HK-2 (cell line): ENCODE measurements around the gene MTF2.
A peak's percentile ranks its signal among the peaks of the same experiment; 100 is the strongest.
"Not testable (repeated sequence)": the region's sequence is repeated elsewhere in the genome, so short reads cannot be mapped to it uniquely, and the experiment has no call there.

Experiments used
- DNase-seq: peaks from one replicate; pipeline ENCODE4 v3.0.0-alpha.2; 2018; ENCODE audit not compliant: unreplicated experiment

MTF2 gene

GRCh38 chr1:93142161-93142560 is 63.1 kb downstream of the MTF2 start:
- no peak for DNase-seq

- no peak for DNase-seq
These were observed 64.1 kb downstream of the MTF2 start for GRCh38 chr1:93143136-93143535.

- DNase-seq: no peak
These were observed 64.7 kb downstream of the MTF2 start for GRCh38 chr1:93143769-93144168.

- no peak for DNase-seq
These were observed 68.9 kb downstream of the MTF2 start for GRCh38 chr1:93148001-93148400.

- DNase-seq: no peak
These were observed 71.6 kb downstream of the MTF2 start for GRCh38 chr1:93150729-93151128.

- DNase-seq: no peak
These were observed 72.4 kb downstream of the MTF2 start for GRCh38 chr1:93151474-93151873.

GRCh38 chr1:93152835-93153234 is 73.8 kb downstream of the MTF2 start:
- no peak for DNase-seq

GRCh38 chr1:93154898-93155297 is 75.8 kb downstream of the MTF2 start:
- no peak for DNase-seq

GRCh38 chr1:93155335-93155734 is 76.3 kb downstream of the MTF2 start:
- DNase-seq: no peak

GRCh38 chr1:93159337-93159736 is 80.3 kb downstream of the MTF2 start:
- no peak for DNase-seq

GRCh38 chr1:93163314-93163713 is 84.2 kb downstream of the MTF2 start:
- DNase-seq: not testable (repeated sequence)

- no peak for DNase-seq
These were observed 85.7 kb downstream of the MTF2 start for GRCh38 chr1:93164816-93165215.

GRCh38 chr1:93165895-93166294 is 86.8 kb downstream of the MTF2 start:
- DNase-seq: not testable (repeated sequence)

GRCh38 chr1:93167006-93167405 is 87.9 kb downstream of the MTF2 start:
- DNase-seq: no peak

- not testable (repeated sequence) for DNase-seq
These were observed 91.1 kb downstream of the MTF2 start for GRCh38 chr1:93170141-93170678.

- DNase-seq: no peak
These were observed 92.5 kb downstream of the MTF2 start for GRCh38 chr1:93171549-93172034.

GRCh38 chr1:93172778-93173177 is 93.7 kb downstream of the MTF2 start:
- DNase-seq: no peak

GRCh38 chr1:93174638-93175037 is 95.6 kb downstream of the MTF2 start:
- DNase-seq: not testable (repeated sequence)

GRCh38 chr1:93177991-93178390 is 98.9 kb downstream of the MTF2 start:
- no peak for DNase-seq

- DNase-seq: no peak
These were observed 99.3 kb downstream of the MTF2 start for GRCh38 chr1:93178418-93178817.

- peak; percentile 98 for DNase-seq
These were observed 101.0 kb downstream of the MTF2 start, which contains the start of gene TMED5 for GRCh38 chr1:93179886-93180722. Gene TMED5 (minus strand): TSS chr1:93180413. CDS start chr1:93180242, 171 bp downstream.

GRCh38 chr1:93180723-93181613 is 101.9 kb downstream of the MTF2 start, which contains the start of gene CCDC18:
Gene CCDC18 (plus strand): TSS chr1:93180724. CDS start chr1:93183362, 2,638 bp downstream.
- DNase-seq: no peak
